CD8-positive, alpha-beta memory T cell (primary cell): ENCODE measurements around the gene GYG2. TPM values are rescaled to one million over a fixed set of nuclear protein-coding genes. Genes with fewer than 3 reads are reported as not detected.
"Not testable (repeated sequence)": the region's sequence is repeated elsewhere in the genome, so short reads cannot be mapped to it uniquely, and the experiment has no call there.

Experiments
- CTCF ChIA-PET: fragments of 350-600 bp; sonication (Branson Sonifier 250); formaldehyde crosslinking; loops from one replicate; lab custom pipeline; 2021; ENCODE audit warnings: antibody characterized with exemption; lab: Charles Lee
- POLR2A ChIA-PET: fragments of 350-600 bp; sonication (Branson Sonifier 250); formaldehyde crosslinking; loops from one replicate; lab custom pipeline; 2021; ENCODE audit warnings: antibody characterized with exemption; lab: Charles Lee
- DNase-seq, 5 donors: peaks; one replicate each; pipeline versions ENCODE4 v3.0.0 to v3.0.0-alpha.2; 2020 to 2022; ENCODE audit warnings: mixed read lengths in 1 of 5
- H3K27ac ChIP-seq: one replicate; pipeline ENCODE4 v1.7.0; 2013; ENCODE audit warnings: low read depth, mild to moderate bottlenecking, low read length, moderate library complexity
- H3K27me3 ChIP-seq: 2 replicates; pipeline ENCODE4 v1.7.0; 2013; ENCODE audit warnings: low read length, mild to moderate bottlenecking; ENCODE audit not compliant: insufficient read depth, poor library complexity, severe bottlenecking
- H3K36me3 ChIP-seq: 2 replicates; pipeline ENCODE4 v1.7.0; 2013; ENCODE audit warnings: mild to moderate bottlenecking, low read length, moderate library complexity; ENCODE audit not compliant: insufficient read depth
- H3K4me1 ChIP-seq: 2 replicates; pipeline ENCODE4 v1.7.0; 2013; ENCODE audit warnings: mild to moderate bottlenecking, low read length, moderate library complexity; ENCODE audit not compliant: insufficient read depth
- H3K4me3 ChIP-seq: 2 replicates; pipeline ENCODE4 v1.7.0; 2013; ENCODE audit warnings: mild to moderate bottlenecking, low read length
- H3K9me3 ChIP-seq: 2 replicates; pipeline ENCODE4 v1.7.0; 2013; ENCODE audit warnings: mild to moderate bottlenecking, low read length
- H3K27ac Mint-ChIP-seq, 8 donors: one replicate each; pipeline ENCODE4 v1.8.0; 2020 to 2021; ENCODE audit warnings: mixed read lengths in 8 of 8, mild to moderate bottlenecking in 6 of 8, inconsistent platforms in 3 of 8, moderate library complexity in 3 of 8
- H3K27me3 Mint-ChIP-seq, 2 donors: one replicate each; pipeline ENCODE4 v1.8.0; 2020 to 2021; ENCODE audit warnings: mixed read lengths in 2 of 2, mild to moderate bottlenecking in 1 of 2, moderate library complexity in 1 of 2
- H3K36me3 Mint-ChIP-seq, 3 donors: one replicate each; pipeline ENCODE4 v1.8.0; 2020 to 2021; ENCODE audit warnings: mixed read lengths in 3 of 3, inconsistent platforms in 1 of 3, mild to moderate bottlenecking in 1 of 3
- H3K4me1 Mint-ChIP-seq, 3 donors: one replicate each; pipeline ENCODE4 v1.8.0; 2020 to 2021; ENCODE audit warnings: mixed read lengths in 3 of 3, inconsistent platforms in 1 of 3, mild to moderate bottlenecking in 1 of 3
- H3K4me3 Mint-ChIP-seq, 7 donors: one replicate each; pipeline ENCODE4 v1.8.0; 2020 to 2021; ENCODE audit warnings: mixed read lengths in 7 of 7, mild to moderate bottlenecking in 6 of 7, moderate library complexity in 4 of 7, inconsistent platforms in 2 of 7
- H3K9me3 Mint-ChIP-seq, 5 donors: one replicate each; pipeline ENCODE4 v1.8.0; 2020 to 2022; ENCODE audit warnings: mixed read lengths in 5 of 5, mild to moderate bottlenecking in 3 of 5, moderate library complexity in 2 of 5, inconsistent platforms in 1 of 5
- polyA plus RNA-seq: library from polyadenylated mRNA; unstranded; fragments of 300-500 nt; fragmentation: Illumina TruSeq; gene quantifications from one replicate; pipeline ENCODE4 v1.2.3, GENCODE V29; 2021
- total RNA-seq, 2 experiments: library from RNA; stranded (reverse); gene quantifications; one replicate each; pipeline ENCODE4 v1.2.3, GENCODE V29; 2021

Gene GYG2
- total RNA-seq (not detected), polyA plus RNA-seq (not detected)

- Mint-ChIP-seq H3K27me3 (peaks cover 21 to 30% of the 10 kb centered on the region in 2 donors), H3K27ac (no peak within 1 kb of the TSS), H3K4me1 (no peaks in the 10 kb centered on the region), H3K4me3 (peak within 1 kb of the TSS in 1 of 7 donors; percentile 26), H3K36me3 (no peaks in the 10 kb centered on the region), H3K9me3 (peaks cover 0 to 4% (median 0%) of the 10 kb centered on the region in 5 donors)
- no peak for DNase-seq
- H3K27ac ChIP-seq = no peak within 1 kb of the TSS
- CTCF ChIA-PET = no interaction called here
- H3K4me1 ChIP-seq = no peaks in the 10 kb centered on the region
- no peaks in the 10 kb centered on the region for H3K36me3 ChIP-seq
- no peak within 1 kb of the TSS for H3K4me3 ChIP-seq
- POLR2A ChIA-PET = no interaction called here
- no peaks in the 10 kb centered on the region for H3K27me3 ChIP-seq
- no peaks in the 10 kb centered on the region for H3K9me3 ChIP-seq
These were observed at the start of gene GYG2 for GRCh38 chrX:2828344-2828958. GYG2 (plus strand) TSS chrX:2828930; CDS start chrX:2830189, 1,259 bp downstream.

GRCh38 chrX:2780472-2781225, 48.1 kb upstream of the GYG2 start:
- CTCF ChIA-PET, H3K27me3 Mint-ChIP-seq, H3K27ac ChIP-seq, H3K4me1 ChIP-seq, H3K9me3 ChIP-seq, H3K36me3 ChIP-seq, H3K4me3 ChIP-seq, H3K9me3 Mint-ChIP-seq, DNase-seq, H3K27me3 ChIP-seq, H3K36me3 Mint-ChIP-seq, POLR2A ChIA-PET: not testable (repeated sequence)
- peak overlapping the region in 1 of 7 donors; percentile 67 for H3K4me3 Mint-ChIP-seq
- H3K4me1 Mint-ChIP-seq = peaks cover 4 to 12% (median 7%) of the 10 kb centered on the region in 3 donors
- peak overlapping the region in 1 of 8 donors; percentile 33 for H3K27ac Mint-ChIP-seq

- peaks cover 0 to 5% (median 3%) of the 10 kb centered on the region in 3 donors for H3K36me3 Mint-ChIP-seq
- POLR2A ChIA-PET = no interaction called here
These were observed 47.5 kb upstream of the GYG2 start for GRCh38 chrX:2781226-2781571.

GRCh38 chrX:2781698-2782097, 47.0 kb upstream of the GYG2 start:
- Mint-ChIP-seq H3K27me3 (peaks cover 0 to 4% of the 10 kb centered on the region in 2 donors), H3K4me3 (peak overlapping the region in 1 of 7 donors; percentile 34), H3K4me1 (peaks cover 4 to 12% (median 7%) of the 10 kb centered on the region in 3 donors), H3K9me3 (no peaks in the 10 kb centered on the region), H3K36me3 (peaks cover 0 to 5% (median 3%) of the 10 kb centered on the region in 3 donors), H3K27ac (peak overlapping the region in 1 of 8 donors; percentile 86)
- no peak overlapping the region for H3K4me3 ChIP-seq
- H3K27me3 ChIP-seq = no peaks in the 10 kb centered on the region
- H3K9me3 ChIP-seq = no peaks in the 10 kb centered on the region
- no peak overlapping the region for H3K27ac ChIP-seq
- CTCF ChIA-PET = no interaction called here
- no peaks in the 10 kb centered on the region for H3K4me1 ChIP-seq
- POLR2A ChIA-PET = no interaction called here
- no peak for DNase-seq
- H3K36me3 ChIP-seq = no peaks in the 10 kb centered on the region

More at GRCh38 chrX:2781226-2781571, 47.5 kb upstream of the GYG2 start:
- Mint-ChIP-seq H3K27ac (no peak overlapping the region), H3K27me3 (peaks cover 0 to 4% of the 10 kb centered on the region in 2 donors), H3K9me3 (no peaks in the 10 kb centered on the region), H3K4me1 (peaks cover 4 to 12% (median 7%) of the 10 kb centered on the region in 3 donors), H3K4me3 (peak overlapping the region in 1 of 7 donors; percentile 27)
- CTCF ChIA-PET = no interaction called here
- H3K36me3 ChIP-seq = no peaks in the 10 kb centered on the region
- H3K4me3 ChIP-seq = no peak overlapping the region
- no peaks in the 10 kb centered on the region for H3K27me3 ChIP-seq
- no peak overlapping the region for H3K27ac ChIP-seq
- no peaks in the 10 kb centered on the region for H3K9me3 ChIP-seq
- DNase-seq = no peak
- no peaks in the 10 kb centered on the region for H3K4me1 ChIP-seq

- no peak overlapping the region for H3K27ac ChIP-seq
- H3K4me3 Mint-ChIP-seq = peak overlapping the region in 1 of 7 donors; percentile 34
- ChIA-PET POLR2A (no interaction called here), CTCF (no interaction called here)
- no peaks in the 10 kb centered on the region for H3K4me1 ChIP-seq
- no peaks in the 10 kb centered on the region for H3K9me3 Mint-ChIP-seq
- H3K4me1 Mint-ChIP-seq = peaks cover 4 to 12% (median 7%) of the 10 kb centered on the region in 3 donors
- H3K36me3 Mint-ChIP-seq = peaks cover 0 to 4% (median 3%) of the 10 kb centered on the region in 3 donors
- no peaks in the 10 kb centered on the region for H3K9me3 ChIP-seq
- no peaks in the 10 kb centered on the region for H3K27me3 ChIP-seq
- DNase-seq = no peak
- no peak overlapping the region for H3K27ac Mint-ChIP-seq
- H3K36me3 ChIP-seq = no peaks in the 10 kb centered on the region
- peaks cover 0 to 4% of the 10 kb centered on the region in 2 donors for H3K27me3 Mint-ChIP-seq
- no peak overlapping the region for H3K4me3 ChIP-seq
These were observed 46.6 kb upstream of the GYG2 start for GRCh38 chrX:2782171-2782570.

- Mint-ChIP-seq H3K36me3 (peaks cover 0 to 4% (median 3%) of the 10 kb centered on the region in 3 donors), H3K9me3 (no peaks in the 10 kb centered on the region), H3K27me3 (peaks cover 0 to 4% of the 10 kb centered on the region in 2 donors), H3K4me1 (peaks cover 4 to 12% (median 7%) of the 10 kb centered on the region in 3 donors), H3K27ac (no peak overlapping the region), H3K4me3 (no peak overlapping the region)
- Histone ChIP-seq H3K27ac (no peak overlapping the region), H3K9me3 (no peaks in the 10 kb centered on the region), H3K27me3 (no peaks in the 10 kb centered on the region), H3K4me3 (no peak overlapping the region), H3K4me1 (no peaks in the 10 kb centered on the region), H3K36me3 (no peaks in the 10 kb centered on the region)
- POLR2A ChIA-PET = no interaction called here
- CTCF ChIA-PET = no interaction called here
- no peak for DNase-seq
These were observed 46.0 kb upstream of the GYG2 start for GRCh38 chrX:2782778-2783177.

GRCh38 chrX:2784026-2784425, 44.7 kb upstream of the GYG2 start:
- no peaks in the 10 kb centered on the region for H3K27me3 ChIP-seq
- no peak overlapping the region for H3K4me3 Mint-ChIP-seq
- H3K4me1 Mint-ChIP-seq = peaks cover 4 to 12% (median 7%) of the 10 kb centered on the region in 3 donors
- CTCF ChIA-PET = no interaction called here
- POLR2A ChIA-PET = no interaction called here
- H3K4me1 ChIP-seq = no peaks in the 10 kb centered on the region
- H3K4me3 ChIP-seq = no peak overlapping the region
- peaks cover 0 to 5% (median 3%) of the 10 kb centered on the region in 3 donors for H3K36me3 Mint-ChIP-seq
- peak overlapping the region in 1 of 8 donors; percentile 57 for H3K27ac Mint-ChIP-seq
- peaks cover 0 to 2% (median 0%) of the 10 kb centered on the region in 5 donors for H3K9me3 Mint-ChIP-seq
- no peaks in the 10 kb centered on the region for H3K36me3 ChIP-seq
- H3K27me3 Mint-ChIP-seq = peaks cover 0 to 4% of the 10 kb centered on the region in 2 donors
- no peaks in the 10 kb centered on the region for H3K9me3 ChIP-seq
- DNase-seq = no peak
- no peak overlapping the region for H3K27ac ChIP-seq

- DNase-seq = no peak
- Histone ChIP-seq H3K27ac (no peak overlapping the region), H3K4me3 (no peak overlapping the region), H3K9me3 (no peaks in the 10 kb centered on the region), H3K27me3 (no peaks in the 10 kb centered on the region), H3K4me1 (no peaks in the 10 kb centered on the region), H3K36me3 (no peaks in the 10 kb centered on the region)
- H3K4me1 Mint-ChIP-seq = peaks cover 4 to 12% (median 7%) of the 10 kb centered on the region in 3 donors
- H3K36me3 Mint-ChIP-seq = peaks cover 0 to 3% (median 3%) of the 10 kb centered on the region in 3 donors
- ChIA-PET POLR2A (no interaction called here), CTCF (no interaction called here)
- no peak overlapping the region for H3K4me3 Mint-ChIP-seq
- peaks cover 0 to 3% of the 10 kb centered on the region in 2 donors for H3K27me3 Mint-ChIP-seq
- H3K27ac Mint-ChIP-seq = no peak overlapping the region
- H3K9me3 Mint-ChIP-seq = peaks cover 0 to 2% (median 0%) of the 10 kb centered on the region in 5 donors
These were observed 43.2 kb upstream of the GYG2 start for GRCh38 chrX:2785538-2785937.
